HL-60 (cell line): ENCODE results near the gene TBC1D22A.

Source experiments
- DNase-seq, 2 experiments: peaks; one replicate each; pipeline ENCODE4 v3.0.0-alpha.2; 2010 to 2020; ENCODE audit warnings: low read depth in 1 of 2, low spot score in 1 of 2
- H3K27ac ChIP-seq: fragments of 250-450 bp; sonication (Bioruptor Pico); replicated peaks from 2 replicates; pipeline ENCODE4 v1.5.1; 2020; ENCODE audit warnings: mild to moderate bottlenecking, moderate library complexity
- H3K27me3 ChIP-seq: fragments of 250-450 bp; sonication (Bioruptor Pico); 2 replicates; pipeline ENCODE4 v1.5.1; 2021; ENCODE audit warnings: mild to moderate bottlenecking, moderate library complexity; ENCODE audit not compliant: insufficient read depth, poor library complexity, severe bottlenecking
- H3K4me3 ChIP-seq: replicated peaks from 2 replicates; pipeline ENCODE4 v1.5.1; 2011; ENCODE audit warnings: mild to moderate bottlenecking, control low read depth, low read length; ENCODE audit not compliant: insufficient read depth
- CTCF ChIP-seq: IDR thresholded peaks from one replicate; pipeline ENCODE4 v1.5.1; 2011; ENCODE audit warnings: low read length, control low read depth, inconsistent platforms; ENCODE audit not compliant: insufficient read depth
- GABPA ChIP-seq: IDR thresholded peaks from 2 replicates; pipeline ENCODE4 v1.6.1; 2012; ENCODE audit warnings: low read depth
- POLR2AphosphoS5 ChIP-seq: IDR thresholded peaks from 2 replicates; pipeline ENCODE4 v1.6.1; 2012; ENCODE audit warnings: low read depth
- REST ChIP-seq: IDR thresholded peaks from 2 replicates; pipeline ENCODE4 v1.6.1; 2012; ENCODE audit warnings: low read depth; ENCODE audit not compliant: insufficient replicate concordance
- SPI1 ChIP-seq: IDR thresholded peaks from 2 replicates; pipeline ENCODE4 v1.6.1; 2012; ENCODE audit warnings: low read depth, mild to moderate bottlenecking, borderline replicate concordance

TBC1D22A gene

GRCh38 chr22:46974077-46974476, 211.6 kb downstream of the TBC1D22A start:
- no peak for DNase-seq
- Histone ChIP-seq H3K27ac (no peak overlapping the region), H3K4me3 (no peak overlapping the region), H3K27me3 (no peaks in the 10 kb centered on the region)
- no peak for TF ChIP-seq GABPA
- no peak for TF ChIP-seq POLR2AphosphoS5
- TF ChIP-seq REST = no peak
- TF ChIP-seq SPI1 = no peak
- no peak for TF ChIP-seq CTCF

- no peak for DNase-seq
- Histone ChIP-seq H3K4me3 (no peak overlapping the region), H3K27ac (no peak overlapping the region), H3K27me3 (no peaks in the 10 kb centered on the region)
- TF ChIP-seq CTCF (no peak), SPI1 (no peak), POLR2AphosphoS5 (no peak), REST (no peak)
Measured at GRCh38 chr22:46974631-46975585, 212.5 kb downstream of the TBC1D22A start.

GRCh38 chr22:46976143-46976542, 213.7 kb downstream of the TBC1D22A start:
- Histone ChIP-seq H3K27ac (no peak overlapping the region), H3K4me3 (no peak overlapping the region), H3K27me3 (no peaks in the 10 kb centered on the region)
- no peak for DNase-seq
- TF ChIP-seq SPI1 (no peak), GABPA (no peak), REST (no peak), CTCF (no peak), POLR2AphosphoS5 (no peak)
